Measurements from ENCODE around the gene PLCB2.

GRCh38 chr15:40349163-40349562, 41.4 kb upstream of the PLCB2 start:
- no peak for TF ChIP-seq CTCF (IDR thresholded peaks at IDR 0.05)
- no peak for TF ChIP-seq POLR2A (IDR thresholded peaks at IDR 0.05)
